SH-SY5Y (cell line): ENCODE measurements around the gene AFF3.

Source experiments
- GATA2 ChIP-seq: IDR thresholded peaks from 2 replicates; pipeline ENCODE4 v1.6.1; 2011; ENCODE audit warnings: mild to moderate bottlenecking, low read depth, low read length
- GATA3 ChIP-seq: IDR thresholded peaks from 2 replicates; pipeline ENCODE4 v1.6.1; 2011; ENCODE audit warnings: low read depth, mild to moderate bottlenecking, low read length, moderate library complexity

Gene AFF3

GRCh38 chr2:100039291-100039980, 103.0 kb downstream of the AFF3 start:
- TF ChIP-seq GATA3 (no peak), GATA2 (no peak)

GRCh38 chr2:100038011-100038410, 104.4 kb downstream of the AFF3 start:
- no peak for TF ChIP-seq GATA3
- no peak for TF ChIP-seq GATA2

- TF ChIP-seq GATA2 (no peak), GATA3 (no peak)
Observed at GRCh38 chr2:100036793-100037192, 105.6 kb downstream of the AFF3 start.

- TF ChIP-seq GATA3 (no peak), GATA2 (no peak)
Observed at GRCh38 chr2:100036026-100036425, 106.4 kb downstream of the AFF3 start.

- TF ChIP-seq GATA2 = no peak
- no peak for TF ChIP-seq GATA3
Observed at GRCh38 chr2:100034431-100034830, 108.0 kb downstream of the AFF3 start.

- no peak for TF ChIP-seq GATA2
Observed at GRCh38 chr2:100033976-100034375, 108.4 kb downstream of the AFF3 start.

- no peak for TF ChIP-seq GATA3
- no peak for TF ChIP-seq GATA2
Observed at GRCh38 chr2:100031604-100032003, 110.8 kb downstream of the AFF3 start.

GRCh38 chr2:100029460-100029859, 112.9 kb downstream of the AFF3 start:
- no peak for TF ChIP-seq GATA2
- no peak for TF ChIP-seq GATA3

- TF ChIP-seq GATA2 (no peak), GATA3 (no peak)
Observed at GRCh38 chr2:100021791-100022340, 120.5 kb downstream of the AFF3 start.

- no peak for TF ChIP-seq GATA2
- TF ChIP-seq GATA3 = no peak
Observed at GRCh38 chr2:100019499-100019898, 122.9 kb downstream of the AFF3 start.

GRCh38 chr2:100018341-100019193, 123.8 kb downstream of the AFF3 start:
- TF ChIP-seq GATA2 = no peak
- TF ChIP-seq GATA3 = no peak

- TF ChIP-seq GATA2 (no peak), GATA3 (no peak)
Observed at GRCh38 chr2:100017633-100018032, 124.8 kb downstream of the AFF3 start.

GRCh38 chr2:100016756-100017155, 125.6 kb downstream of the AFF3 start:
- no peak for TF ChIP-seq GATA2
- no peak for TF ChIP-seq GATA3

GRCh38 chr2:100015849-100016248, 126.5 kb downstream of the AFF3 start:
- no peak for TF ChIP-seq GATA2
- TF ChIP-seq GATA3 = no peak

GRCh38 chr2:100013892-100014677, 128.3 kb downstream of the AFF3 start:
- TF ChIP-seq GATA2 (no peak), GATA3 (no peak)

- TF ChIP-seq GATA2 (no peak), GATA3 (no peak)
Observed at GRCh38 chr2:100012561-100012960, 129.8 kb downstream of the AFF3 start.
